Adrenal gland (tissue), 5 donors: Measurements from ENCODE around the gene WFDC13.

Experiments
- CTCF ChIP-seq, 6 experiments: fragments of 450-650 bp in 4 of 6; fragments of 200-600 bp in 2 of 6; sonication (generic) in 1 of 6; IDR thresholded peaks; 1 replicate in 5 of 6; 2 replicates in 1 of 6; pipeline versions ENCODE4 v1.5.1 to v1.8.0; 2016 to 2021; ENCODE audit warnings: antibody characterized with exemption in 6 of 6, mild to moderate bottlenecking in 2 of 6, moderate library complexity in 1 of 6
- POLR2A ChIP-seq, 2 donors: fragments of 450-650 bp; IDR thresholded peaks; one replicate each; pipeline ENCODE4 v1.6.1; 2017; ENCODE audit warnings: antibody characterized with exemption in 2 of 2, mild to moderate bottlenecking in 2 of 2, moderate library complexity in 1 of 2
- donor health status: DM: no; HTN: no; CAD: no.

GRCh38 chr20:45679650-45680049 is 22.2 kb upstream of the WFDC13 start:
- no peak for TF ChIP-seq CTCF (IDR thresholded peaks at IDR 0.05)
- no peak for TF ChIP-seq POLR2A (IDR thresholded peaks at IDR 0.05)
